ENCODE results near the gene FOXN3. TPM values are rescaled to one million over a fixed set of nuclear protein-coding genes. Genes with fewer than 3 reads are reported as not detected.
"Not testable (repeated sequence)": the region's sequence is repeated elsewhere in the genome, so short reads cannot be mapped to it uniquely, and the experiment has no call there.

The FOXN3 gene
- total RNA-seq, 4 donors from 2014 or later, result 66.1 to 130 (median 109) TPM

DNA sequence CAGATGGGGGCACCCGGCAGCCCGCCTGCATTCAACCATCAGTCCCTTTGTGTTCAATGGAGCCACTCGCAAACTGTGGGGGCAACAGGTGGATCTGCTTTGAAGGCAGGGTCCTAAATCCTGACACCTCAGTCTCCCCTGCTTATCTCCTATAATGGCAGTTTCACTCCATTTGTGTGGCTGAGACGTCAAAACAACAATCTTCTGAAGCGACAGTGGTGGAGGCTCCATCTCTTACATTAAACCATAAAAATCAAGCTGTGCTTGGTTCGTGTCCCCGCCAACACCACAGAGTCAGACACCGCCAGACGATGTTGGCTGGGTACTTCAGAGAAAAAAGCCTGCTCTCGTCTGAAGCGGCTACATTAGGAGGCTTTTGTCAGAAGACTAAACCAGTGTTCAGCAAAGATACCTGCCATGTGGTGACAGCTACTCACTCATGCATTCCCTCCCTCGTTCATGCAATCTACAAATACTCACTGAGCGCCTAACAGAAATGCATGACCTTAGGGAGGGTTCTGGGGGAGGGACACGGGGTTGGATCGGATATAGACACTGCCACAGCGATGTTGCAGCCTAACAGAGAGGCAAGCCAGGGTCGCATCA is 253.9 kb downstream of the FOXN3 start:
- Histone ChIP-seq H3K27ac (no peak overlapping the region), H3K27me3 (no peaks in the 10 kb centered on the region), H3K36me3 (peaks cover 0 to 12% (median 5%) of the 10 kb centered on the region in 4 donors), H3K4me1 (peaks cover 0 to 15% (median 0%) of the 10 kb centered on the region in 4 donors), H3K4me3 (no peak overlapping the region), H3K9me3 (no peaks in the 10 kb centered on the region)
- WGBS, 2 donors (ENCODE audit: low coverage in 1 of 2), result 93 to 100% methylated on average over 2 to 17 of the region's 17 CpGs
- intact Hi-C loops (cut with DNase I; ENCODE audit: low total_unique reads) (no loop called here), in situ Hi-C loops (cut with MboI; ENCODE audit: low pct_ligation_motif_present in 1 of 4, low pct_unique_long_range_greater_than_20kb in 1 of 4, low sequenced_read_pairs in 3 of 4) (loop anchor here in 1 of 4 donors (25.0 kb wide), 1 partner anchor 749 kb away; no protein-coding TSS in a partner anchor)
- no peak for DNase-seq
- TF ChIP-seq POLR2AphosphoS5 (IDR thresholded peaks at IDR 0.05) (no peak), EP300 (IDR thresholded peaks at IDR 0.05; ENCODE audit: low read depth) (no peak), POLR2A (IDR thresholded peaks at IDR 0.05) (no peak)
- TF ChIP-seq, protein P1, sequence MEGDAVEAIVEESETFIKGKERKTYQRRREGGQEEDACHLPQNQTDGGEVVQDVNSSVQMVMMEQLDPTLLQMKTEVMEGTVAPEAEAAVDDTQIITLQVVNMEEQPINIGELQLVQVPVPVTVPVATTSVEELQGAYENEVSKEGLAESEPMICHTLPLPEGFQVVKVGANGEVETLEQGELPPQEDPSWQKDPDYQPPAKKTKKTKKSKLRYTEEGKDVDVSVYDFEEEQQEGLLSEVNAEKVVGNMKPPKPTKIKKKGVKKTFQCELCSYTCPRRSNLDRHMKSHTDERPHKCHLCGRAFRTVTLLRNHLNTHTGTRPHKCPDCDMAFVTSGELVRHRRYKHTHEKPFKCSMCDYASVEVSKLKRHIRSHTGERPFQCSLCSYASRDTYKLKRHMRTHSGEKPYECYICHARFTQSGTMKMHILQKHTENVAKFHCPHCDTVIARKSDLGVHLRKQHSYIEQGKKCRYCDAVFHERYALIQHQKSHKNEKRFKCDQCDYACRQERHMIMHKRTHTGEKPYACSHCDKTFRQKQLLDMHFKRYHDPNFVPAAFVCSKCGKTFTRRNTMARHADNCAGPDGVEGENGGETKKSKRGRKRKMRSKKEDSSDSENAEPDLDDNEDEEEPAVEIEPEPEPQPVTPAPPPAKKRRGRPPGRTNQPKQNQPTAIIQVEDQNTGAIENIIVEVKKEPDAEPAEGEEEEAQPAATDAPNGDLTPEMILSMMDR (IDR thresholded peaks at IDR 0.05), result no peak

DNA sequence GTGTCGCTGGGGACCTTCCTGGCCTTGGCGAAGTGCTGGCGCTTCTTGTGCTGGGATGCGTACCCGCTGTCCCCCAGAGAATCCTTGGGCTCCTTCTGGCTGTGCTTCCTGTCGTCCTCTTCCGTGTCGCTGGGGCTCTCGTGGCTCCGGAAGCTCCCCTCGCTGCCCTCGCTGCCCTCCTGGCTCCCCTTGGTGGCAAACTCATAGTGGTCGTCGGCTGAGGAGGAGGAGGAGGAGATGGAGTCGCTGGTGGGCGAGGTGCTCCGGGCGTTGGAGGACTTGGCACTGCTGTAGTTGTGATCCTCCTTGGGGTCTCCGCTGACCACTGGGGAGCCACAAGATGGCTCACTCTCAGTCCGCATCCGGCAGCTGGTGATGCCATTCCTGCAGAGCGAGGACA is 254.4 kb downstream of the FOXN3 start:
- in situ Hi-C loops (cut with MboI; ENCODE audit: low pct_ligation_motif_present in 1 of 4, low pct_unique_long_range_greater_than_20kb in 1 of 4, low sequenced_read_pairs in 3 of 4), result loop anchor here in 1 of 4 donors (25.0 kb wide), 1 partner anchor 750 kb away; no protein-coding TSS in a partner anchor
- TF ChIP-seq EP300 (IDR thresholded peaks at IDR 0.05; ENCODE audit: low read depth), result no peak
- no peak for TF ChIP-seq POLR2AphosphoS5 (IDR thresholded peaks at IDR 0.05)
- TF ChIP-seq, protein P1 (IDR thresholded peaks at IDR 0.05), result no peak
- no peak for TF ChIP-seq POLR2A (IDR thresholded peaks at IDR 0.05)
- H3K9me3 ChIP-seq, result no peaks in the 10 kb centered on the region
- WGBS, 2 donors (ENCODE audit: low coverage in 1 of 2), result 95% methylated on average over 22 of the region's 22 CpGs; no CpG with 5 or more reads in 1 of the 2 donors
- no peak for DNase-seq
- intact Hi-C loops (cut with DNase I; ENCODE audit: low total_unique reads), result no loop called here
- H3K4me3 ChIP-seq, result no peak overlapping the region
- H3K27me3 ChIP-seq, result no peaks in the 10 kb centered on the region
- H3K4me1 ChIP-seq, result peaks cover 0 to 15% (median 0%) of the 10 kb centered on the region in 4 donors
- H3K27ac ChIP-seq, result no peak overlapping the region
- H3K36me3 ChIP-seq, result peaks cover 0 to 12% (median 5%) of the 10 kb centered on the region in 4 donors

DNA sequence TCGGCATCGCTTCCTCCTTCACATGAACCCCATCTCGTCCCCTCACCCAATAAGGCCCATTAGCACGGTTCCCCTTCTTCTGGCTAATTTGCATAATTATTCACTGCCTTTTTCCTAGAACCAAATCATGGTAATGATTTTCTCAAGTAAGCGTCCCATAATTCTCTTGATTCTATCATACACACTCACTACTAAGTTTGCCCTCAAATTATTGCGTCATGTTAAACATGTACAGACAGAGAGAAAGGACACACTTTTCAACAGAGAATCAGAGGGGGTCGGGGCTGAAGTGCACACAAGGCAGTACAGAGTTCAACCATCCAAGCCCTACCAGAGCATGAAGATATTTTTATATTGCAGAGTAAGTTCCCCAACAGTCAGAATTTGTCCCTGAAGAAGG is 256.6 kb downstream of the FOXN3 start:
- intact Hi-C loops (cut with DNase I; ENCODE audit: low total_unique reads), result no loop called here
- in situ Hi-C loops (cut with MboI; ENCODE audit: low pct_ligation_motif_present in 1 of 4, low pct_unique_long_range_greater_than_20kb in 1 of 4, low sequenced_read_pairs in 3 of 4), result loop anchor here in 1 of 4 donors (25.0 kb wide), 1 partner anchor 752 kb away; no protein-coding TSS in a partner anchor
- Histone ChIP-seq H3K4me1 (peaks cover 0 to 6% (median 0%) of the 10 kb centered on the region in 4 donors), H3K36me3 (peaks cover 0 to 12% (median 5%) of the 10 kb centered on the region in 4 donors), H3K9me3 (no peaks in the 10 kb centered on the region), H3K27ac (no peak overlapping the region), H3K4me3 (no peak overlapping the region), H3K27me3 (no peaks in the 10 kb centered on the region)
- TF ChIP-seq POLR2AphosphoS5 (IDR thresholded peaks at IDR 0.05) (no peak), EP300 (IDR thresholded peaks at IDR 0.05; ENCODE audit: low read depth) (no peak), POLR2A (IDR thresholded peaks at IDR 0.05) (no peak)
- 92 to 95% methylated on average over 7 of the region's 7 CpGs for WGBS, 2 donors (ENCODE audit: low coverage in 1 of 2)
- no peak for DNase-seq

DNA sequence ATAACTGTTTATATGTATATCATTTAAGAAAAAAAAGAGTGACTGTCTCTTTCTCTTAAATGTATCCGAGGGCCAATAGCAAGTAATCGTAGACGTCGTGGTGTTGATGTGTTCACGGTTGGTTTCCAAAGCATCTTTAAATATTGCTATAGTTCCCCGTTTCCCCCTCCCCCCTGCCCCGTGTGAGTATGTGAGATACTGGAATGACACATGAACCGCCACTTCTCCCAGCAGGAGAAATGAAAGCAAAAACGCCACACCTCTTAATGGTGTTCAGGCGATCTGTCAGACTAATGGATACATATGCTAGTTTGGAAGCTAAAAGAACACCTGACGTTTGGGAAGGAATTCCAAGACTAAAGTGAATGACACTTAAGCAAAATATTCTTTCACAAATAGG is 258.3 kb downstream of the FOXN3 start:
- Histone ChIP-seq H3K4me3 (no peak overlapping the region), H3K27ac (no peak overlapping the region), H3K9me3 (no peaks in the 10 kb centered on the region), H3K4me1 (no peaks in the 10 kb centered on the region), H3K36me3 (peaks cover 0 to 12% (median 5%) of the 10 kb centered on the region in 4 donors), H3K27me3 (no peaks in the 10 kb centered on the region)
- intact Hi-C loops (cut with DNase I; ENCODE audit: low total_unique reads), result no loop called here
- no peak for DNase-seq
- no peak for TF ChIP-seq POLR2A (IDR thresholded peaks at IDR 0.05)
- TF ChIP-seq, protein P1 (IDR thresholded peaks at IDR 0.05), result no peak
- WGBS, 2 donors (ENCODE audit: low coverage in 1 of 2), result 88 to 96% methylated on average over 8 to 11 of the region's 11 CpGs
- in situ Hi-C loops (cut with MboI; ENCODE audit: low pct_ligation_motif_present in 1 of 4, low pct_unique_long_range_greater_than_20kb in 1 of 4, low sequenced_read_pairs in 3 of 4), result loop anchor here in 1 of 4 donors (25.0 kb wide), 1 partner anchor 754 kb away; no protein-coding TSS in a partner anchor

DNA sequence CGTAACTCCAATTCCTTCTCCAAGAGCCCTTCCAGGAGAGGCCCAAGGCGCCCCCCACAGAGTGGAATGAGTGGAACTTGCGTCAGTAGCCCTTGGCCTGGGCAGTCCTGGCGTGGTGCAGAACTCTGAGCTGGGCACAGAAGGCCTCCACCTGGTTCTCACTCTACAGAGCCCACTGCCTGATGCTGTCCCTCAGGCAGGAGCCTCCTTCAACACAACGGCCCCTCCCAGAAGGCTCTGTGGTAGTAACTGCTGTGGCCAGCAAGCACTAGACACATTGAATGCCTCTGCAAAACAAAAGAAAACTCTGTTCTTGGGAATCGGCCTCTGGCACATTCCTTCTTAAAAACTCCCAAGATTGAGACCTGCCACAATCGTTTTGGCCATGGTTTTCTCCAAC is 258.9 kb downstream of the FOXN3 start:
- 93 to 100% methylated on average over 2 to 7 of the region's 7 CpGs for WGBS, 2 donors (ENCODE audit: low coverage in 1 of 2)
- in situ Hi-C loops (cut with MboI; ENCODE audit: low pct_ligation_motif_present in 1 of 4, low pct_unique_long_range_greater_than_20kb in 1 of 4, low sequenced_read_pairs in 3 of 4), result loop anchor here in 1 of 4 donors (25.0 kb wide), 1 partner anchor 754 kb away; no protein-coding TSS in a partner anchor
- H3K9me3 ChIP-seq; H3K4me1 ChIP-seq; H3K27ac ChIP-seq; DNase-seq; intact Hi-C loops (cut with DNase I; ENCODE audit: low total_unique reads); H3K27me3 ChIP-seq; H3K4me3 ChIP-seq: not testable (repeated sequence)
- peaks cover 0 to 12% (median 5%) of the 10 kb centered on the region in 4 donors for H3K36me3 ChIP-seq

Data from transverse colon (tissue), 4 donors.